HL-60 (cell line): ENCODE data around the gene TMEM131L.
A peak's percentile ranks its signal among the peaks of the same experiment; 100 is the strongest.

Experiments used
- DNase-seq, 2 experiments: peaks; one replicate each; pipeline ENCODE4 v3.0.0-alpha.2; 2010 to 2020; ENCODE audit warnings: low read depth in 1 of 2, low spot score in 1 of 2
- H3K27ac ChIP-seq: fragments of 250-450 bp; sonication (Bioruptor Pico); replicated peaks from 2 replicates; pipeline ENCODE4 v1.5.1; 2020; ENCODE audit warnings: mild to moderate bottlenecking, moderate library complexity
- H3K27me3 ChIP-seq: fragments of 250-450 bp; sonication (Bioruptor Pico); 2 replicates; pipeline ENCODE4 v1.5.1; 2021; ENCODE audit warnings: mild to moderate bottlenecking, moderate library complexity; ENCODE audit not compliant: insufficient read depth, poor library complexity, severe bottlenecking
- H3K4me3 ChIP-seq: replicated peaks from 2 replicates; pipeline ENCODE4 v1.5.1; 2011; ENCODE audit warnings: mild to moderate bottlenecking, control low read depth, low read length; ENCODE audit not compliant: insufficient read depth
- CTCF ChIP-seq: IDR thresholded peaks from one replicate; pipeline ENCODE4 v1.5.1; 2011; ENCODE audit warnings: low read length, control low read depth, inconsistent platforms; ENCODE audit not compliant: insufficient read depth
- GABPA ChIP-seq: IDR thresholded peaks from 2 replicates; pipeline ENCODE4 v1.6.1; 2012; ENCODE audit warnings: low read depth
- POLR2AphosphoS5 ChIP-seq: IDR thresholded peaks from 2 replicates; pipeline ENCODE4 v1.6.1; 2012; ENCODE audit warnings: low read depth
- REST ChIP-seq: IDR thresholded peaks from 2 replicates; pipeline ENCODE4 v1.6.1; 2012; ENCODE audit warnings: low read depth; ENCODE audit not compliant: insufficient replicate concordance
- SPI1 ChIP-seq: IDR thresholded peaks from 2 replicates; pipeline ENCODE4 v1.6.1; 2012; ENCODE audit warnings: low read depth, mild to moderate bottlenecking, borderline replicate concordance

The TMEM131L gene

GRCh38 chr4:153572609-153573008 lies 106.4 kb downstream of the TMEM131L start:
- TF ChIP-seq CTCF, result no peak
- no peak for TF ChIP-seq POLR2AphosphoS5
- no peak for TF ChIP-seq REST
- no peak for TF ChIP-seq GABPA
- no peak for TF ChIP-seq SPI1
- Histone ChIP-seq H3K4me3 (no peak overlapping the region), H3K27ac (no peak overlapping the region), H3K27me3 (no peaks in the 10 kb centered on the region)
- no peak for DNase-seq

GRCh38 chr4:153573221-153573620 lies 107.1 kb downstream of the TMEM131L start:
- TF ChIP-seq REST, result no peak
- TF ChIP-seq CTCF, result no peak
- TF ChIP-seq GABPA, result no peak
- no peak for TF ChIP-seq SPI1
- no peak for TF ChIP-seq POLR2AphosphoS5
- Histone ChIP-seq H3K27me3 (no peaks in the 10 kb centered on the region), H3K4me3 (no peak overlapping the region), H3K27ac (no peak overlapping the region)
- DNase-seq, result no peak

GRCh38 chr4:153573881-153574802 lies 108.0 kb downstream of the TMEM131L start:
- no peak for TF ChIP-seq REST
- TF ChIP-seq GABPA, result no peak
- no peak for TF ChIP-seq SPI1
- TF ChIP-seq POLR2AphosphoS5, result no peak
- TF ChIP-seq CTCF, result peak; percentile 11
- Histone ChIP-seq H3K27me3 (no peaks in the 10 kb centered on the region), H3K27ac (no peak overlapping the region), H3K4me3 (no peak overlapping the region)
- DNase-seq, result peak in 1 of 2 experiments; percentile 62
